GM18502 (cell line): ENCODE results near the gene ISCA2.

Source experiments
- ATAC-seq: cut with Tn5 transposase; IDR thresholded peaks from one replicate; pipeline ENCODE4 v1.9.1; 2021; ENCODE audit warnings: mild to moderate bottlenecking; ENCODE audit not compliant: unreplicated experiment, poor library complexity

ISCA2 gene

GRCh38 chr14:74480046-74480445 lies 13.5 kb upstream of the ISCA2 start:
- no peak for ATAC-seq

DNA sequence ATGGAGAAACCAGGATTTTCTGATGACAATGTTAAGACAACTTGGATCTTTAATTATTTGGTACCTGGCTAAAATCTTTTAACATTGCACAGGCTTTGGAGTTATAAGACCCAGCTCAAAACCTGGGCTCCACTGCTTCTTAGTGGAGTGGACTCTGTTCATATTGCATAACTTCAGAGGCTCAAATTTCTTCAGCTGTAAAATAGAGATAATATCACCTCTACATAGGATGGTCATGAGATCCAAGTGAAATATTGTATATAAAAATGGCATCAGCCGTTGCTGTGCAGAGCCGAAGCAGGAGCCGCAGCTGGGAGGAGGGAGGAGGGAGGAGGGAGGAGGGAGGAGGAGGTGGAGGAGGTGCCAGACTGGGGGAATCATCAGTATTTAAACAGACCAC lies 11.0 kb upstream of the ISCA2 start:
- no peak for ATAC-seq

DNA sequence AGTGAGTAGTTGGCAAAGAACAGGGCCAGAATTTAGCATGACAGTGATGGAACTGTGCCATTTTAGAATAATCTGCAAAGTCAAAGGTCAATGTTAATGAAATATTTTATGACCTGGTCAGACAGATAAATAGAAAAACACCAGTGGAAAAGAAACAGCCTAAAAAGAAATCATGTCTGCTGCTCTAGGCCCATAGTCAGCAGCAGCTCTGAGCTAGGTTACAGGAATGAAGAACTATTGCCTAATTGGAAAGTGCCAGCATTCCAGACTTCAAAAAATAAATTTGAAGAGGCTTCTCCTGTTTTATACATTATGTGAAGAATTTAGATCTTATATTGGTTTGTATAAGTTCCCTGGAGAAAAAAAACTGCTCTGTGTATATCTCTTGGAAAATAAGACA lies 10.2 kb upstream of the ISCA2 start:
- ATAC-seq, result no peak

- ATAC-seq, result no peak
These were observed 7.4 kb upstream of the ISCA2 start for GRCh38 chr14:74486164-74486563.

GRCh38 chr14:74488786-74489397 lies 4.7 kb upstream of the ISCA2 start:
- no peak for ATAC-seq

- no peak for ATAC-seq
These were observed 3.1 kb upstream of the ISCA2 start for GRCh38 chr14:74490486-74490885.

DNA sequence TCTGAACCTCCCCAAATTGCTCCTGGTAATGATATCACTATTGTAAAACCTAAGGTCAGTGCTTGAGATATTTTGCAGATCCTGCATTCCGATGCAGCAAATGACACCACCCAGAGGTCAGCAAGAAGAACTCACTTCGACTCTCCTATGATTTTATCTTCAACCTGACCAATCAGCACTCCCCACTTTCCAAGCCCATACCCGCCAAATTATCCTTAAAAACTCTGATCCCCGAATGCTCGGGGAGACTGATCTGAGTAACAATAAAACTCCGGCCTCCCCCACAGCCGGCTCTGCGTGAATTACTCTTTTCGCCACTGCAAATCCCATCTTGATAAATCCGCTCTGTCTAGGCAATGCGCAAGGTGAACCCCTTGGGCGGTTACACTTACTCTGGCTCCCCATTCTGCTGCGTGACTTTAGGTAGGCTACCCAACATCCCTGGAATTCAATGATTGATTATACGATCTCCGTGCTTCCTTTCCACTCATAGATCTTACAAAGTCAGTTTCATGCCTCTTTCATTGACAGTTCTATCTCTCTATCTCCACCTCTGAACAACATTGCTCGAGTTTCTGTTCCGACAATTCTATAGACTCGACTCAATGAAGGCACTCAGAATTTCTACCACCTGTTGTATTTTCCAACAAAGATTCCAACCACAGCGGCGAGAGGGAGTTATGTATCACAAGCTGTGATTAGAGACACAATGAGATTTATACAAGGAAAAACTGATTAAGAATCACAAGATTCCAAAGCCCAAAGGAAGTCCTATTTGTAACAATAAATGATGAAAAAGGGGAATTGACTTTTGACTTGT lies 1.4 kb upstream of the ISCA2 start:
- ATAC-seq, result no peak

DNA sequence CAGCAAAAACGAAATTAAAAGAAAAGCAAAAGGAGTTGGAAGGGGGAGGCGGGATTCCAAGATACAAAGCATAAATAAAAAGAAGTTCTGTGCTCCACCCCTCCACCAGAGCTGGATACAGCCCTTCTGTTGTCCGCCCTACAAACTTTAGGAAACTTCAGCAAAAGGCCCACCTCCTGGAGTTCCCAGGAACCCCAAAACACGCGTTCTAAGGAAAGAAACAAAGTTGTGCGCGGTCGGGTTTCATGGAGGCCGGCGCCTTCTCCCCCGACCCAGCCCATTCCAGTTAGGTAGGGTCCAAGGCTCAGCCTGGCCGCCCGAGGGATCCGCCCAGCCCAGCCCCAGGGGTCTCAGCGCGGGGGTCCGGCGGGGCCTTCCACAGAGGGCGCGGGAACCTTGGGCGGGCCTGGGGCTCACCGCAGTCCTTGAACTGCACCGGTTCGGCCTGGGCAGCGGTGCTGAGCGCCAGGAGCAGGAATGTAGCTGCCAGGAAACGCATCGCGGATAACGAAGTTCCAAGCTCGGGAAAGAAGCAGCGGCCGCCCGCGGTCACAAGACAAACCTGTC lies 706 bp upstream of the ISCA2 start, which contains the start of gene NPC2:
Gene NPC2 (minus strand): TSS at position 530 of the 567 bp plus-strand sequence. CDS start 31 bp downstream, at position 499.
- ATAC-seq, result peak; percentile 13

- ATAC-seq, result no peak
These were observed 1.8 kb downstream of the ISCA2 start for GRCh38 chr14:74495356-74495755.

GRCh38 chr14:74500417-74501134 lies 7.0 kb downstream of the ISCA2 start:
- no peak for ATAC-seq

GRCh38 chr14:74501135-74501614 lies 7.6 kb downstream of the ISCA2 start:
- ATAC-seq, result no peak

DNA sequence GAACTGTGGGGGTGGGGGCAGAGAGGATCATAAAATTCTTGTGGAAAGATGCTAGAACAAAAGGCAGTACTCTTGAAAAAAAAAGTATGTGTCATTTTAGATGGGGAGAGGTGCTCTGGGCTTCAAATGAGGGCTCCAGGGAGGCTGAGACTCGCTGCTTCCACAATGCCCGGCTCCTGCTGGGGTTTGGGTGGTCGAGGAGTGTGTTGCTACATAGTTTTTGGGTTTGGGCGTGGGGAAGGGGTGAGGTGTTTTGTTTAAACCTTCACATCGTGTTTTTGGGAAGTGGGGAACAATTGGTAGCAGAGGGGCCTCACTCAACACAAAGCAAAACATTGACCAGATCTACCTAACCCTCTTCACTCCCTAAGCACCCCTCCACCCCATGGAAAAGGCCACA lies 8.1 kb downstream of the ISCA2 start:
- no peak for ATAC-seq

DNA sequence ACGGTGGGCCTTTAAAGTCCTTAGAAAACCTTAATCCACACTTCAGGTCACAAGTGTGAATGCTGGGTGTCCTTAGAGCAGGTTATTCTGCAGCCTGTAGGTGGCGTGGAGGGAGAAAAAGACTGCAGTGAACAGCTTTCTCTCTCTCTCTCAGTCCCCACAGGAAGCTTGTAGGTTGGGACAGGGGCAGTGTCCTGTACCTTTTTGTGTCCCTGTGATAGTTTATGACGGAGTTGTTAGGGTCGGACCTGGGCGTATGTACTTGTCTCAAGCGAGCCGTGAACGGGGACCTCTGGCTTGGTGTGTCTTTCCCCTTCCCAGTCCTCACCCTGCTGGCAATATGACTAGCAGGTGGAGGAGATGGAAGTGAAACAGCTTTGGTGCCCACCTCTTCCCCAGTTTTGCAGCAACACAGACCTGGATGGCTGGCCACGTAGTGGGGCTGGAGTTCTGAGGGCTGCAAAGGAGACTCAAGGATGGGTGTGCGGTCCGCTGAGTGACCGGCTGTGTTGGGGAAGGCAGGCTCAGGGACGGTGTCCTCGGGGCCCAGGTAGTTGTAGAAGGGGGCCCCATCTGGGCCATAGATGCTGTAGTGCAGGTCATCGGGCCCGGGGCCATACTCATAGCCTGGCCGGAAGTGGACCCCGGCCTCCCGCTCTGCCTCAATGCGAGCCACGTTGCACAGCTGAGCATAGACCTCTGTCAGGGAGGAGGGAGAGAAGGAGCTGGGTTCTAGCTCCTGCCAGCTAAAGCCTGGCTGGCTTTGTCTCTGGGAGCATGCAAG lies 8.9 kb downstream of the ISCA2 start:
- no peak for ATAC-seq

DNA sequence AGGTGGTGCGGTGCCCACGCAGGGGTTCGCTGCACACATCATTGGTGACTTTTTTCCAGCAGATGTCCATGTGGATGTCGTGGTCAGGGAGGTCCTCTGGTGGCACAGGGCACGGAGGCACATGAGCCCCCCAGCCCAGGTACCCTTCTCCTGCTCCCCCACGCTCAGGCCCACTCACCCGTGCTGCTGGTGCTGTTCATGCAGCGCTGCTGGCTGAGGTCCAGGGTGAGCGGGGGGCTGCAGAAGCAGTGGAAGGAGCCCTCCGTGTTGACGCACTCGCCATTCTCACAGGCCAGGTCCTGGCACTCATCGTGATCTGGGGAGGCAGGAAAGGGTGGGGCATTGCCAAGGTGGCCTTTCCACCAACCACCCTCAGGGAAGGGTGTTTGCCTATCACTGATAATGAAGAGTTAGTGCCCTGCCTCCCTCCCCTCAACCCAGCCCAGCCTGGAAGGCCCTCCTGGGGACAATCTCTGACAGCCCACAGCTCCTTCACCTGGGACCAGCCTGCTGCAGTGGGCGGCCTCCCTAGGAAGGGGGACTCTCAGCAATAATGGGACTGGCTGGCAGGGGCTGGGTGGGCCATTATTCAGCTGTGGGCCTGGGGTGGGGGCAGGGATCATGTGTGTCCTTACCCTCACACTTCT lies 9.8 kb downstream of the ISCA2 start:
- no peak for ATAC-seq

GRCh38 chr14:74503938-74504335 lies 10.4 kb downstream of the ISCA2 start:
- ATAC-seq, result no peak

- no peak for ATAC-seq
These were observed 10.8 kb downstream of the ISCA2 start for GRCh38 chr14:74504412-74504811.

GRCh38 chr14:74504874-74505720 lies 11.5 kb downstream of the ISCA2 start:
- ATAC-seq, result no peak

GRCh38 chr14:74505831-74506230 lies 12.3 kb downstream of the ISCA2 start:
- no peak for ATAC-seq

GRCh38 chr14:74506411-74506851 lies 12.9 kb downstream of the ISCA2 start:
- no peak for ATAC-seq
